Sigmoid colon (tissue), 4 donors: ENCODE data around the gene KLRF2.

Experiments
- CTCF ChIP-seq, 4 experiments: fragments of 450-650 bp in 3 of 4; fragments of 200-600 bp in 1 of 4; IDR thresholded peaks; one replicate each; pipeline ENCODE4 v1.5.1; 2016 to 2019; ENCODE audit warnings: antibody characterized with exemption in 4 of 4, mild to moderate bottlenecking in 3 of 4, moderate library complexity in 2 of 4
- POLR2AphosphoS5 ChIP-seq, 4 donors: sonication (generic); formaldehyde crosslinking; IDR thresholded peaks; one replicate each; pipeline ENCODE4 v1.6.1; 2017; ENCODE audit warnings: antibody characterized with exemption in 4 of 4

DNA sequence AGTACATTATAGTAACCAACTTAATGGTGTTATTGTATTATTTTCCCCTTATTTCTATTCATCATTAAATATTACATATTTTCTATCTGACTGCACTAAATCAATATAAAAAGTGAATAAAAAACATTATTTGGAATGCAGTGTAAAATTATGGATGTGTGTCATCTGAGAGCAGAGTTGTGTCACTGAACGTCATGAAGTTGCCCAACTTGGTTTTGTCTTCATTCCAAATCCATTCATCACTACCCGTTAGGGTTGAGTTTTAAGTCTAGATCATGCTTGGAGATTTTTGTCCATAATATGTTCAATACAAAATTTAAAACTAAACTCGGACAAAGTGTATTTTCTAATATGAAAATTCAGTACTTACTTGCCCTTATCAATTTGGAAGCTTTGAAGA, 37.9 kb upstream of the KLRF2 start:
- no peak for TF ChIP-seq POLR2AphosphoS5 (IDR thresholded peaks at IDR 0.05)
- no peak for TF ChIP-seq CTCF (IDR thresholded peaks at IDR 0.05)
